Posterior cingulate gyrus (tissue), 11 donors: ENCODE data around the gene SLC22A2.
"Not testable (repeated sequence)": the region's sequence is repeated elsewhere in the genome, so short reads cannot be mapped to it uniquely, and the experiment has no call there.

Experiments
- DNase-seq, 10 donors: peaks; one replicate each; pipeline versions ENCODE4 v3.0.0 to v3.0.0-alpha.2; 2020 to 2021; ENCODE audit warnings: mixed read lengths in 3 of 10
- intact Hi-C: fragments of 100-400 bp; cut with DNase I; formaldehyde crosslinking; loops from one replicate; pipeline ENCODE4 v1.15.1; 2023

SLC22A2 gene

GRCh38 chr6:160258346-160259142 lies at the start of gene SLC22A2:
TSS of gene SLC22A2 (minus strand) at chr6:160258821. CDS start at chr6:160258757, 64 bp downstream.
- no peak for DNase-seq

DNA sequence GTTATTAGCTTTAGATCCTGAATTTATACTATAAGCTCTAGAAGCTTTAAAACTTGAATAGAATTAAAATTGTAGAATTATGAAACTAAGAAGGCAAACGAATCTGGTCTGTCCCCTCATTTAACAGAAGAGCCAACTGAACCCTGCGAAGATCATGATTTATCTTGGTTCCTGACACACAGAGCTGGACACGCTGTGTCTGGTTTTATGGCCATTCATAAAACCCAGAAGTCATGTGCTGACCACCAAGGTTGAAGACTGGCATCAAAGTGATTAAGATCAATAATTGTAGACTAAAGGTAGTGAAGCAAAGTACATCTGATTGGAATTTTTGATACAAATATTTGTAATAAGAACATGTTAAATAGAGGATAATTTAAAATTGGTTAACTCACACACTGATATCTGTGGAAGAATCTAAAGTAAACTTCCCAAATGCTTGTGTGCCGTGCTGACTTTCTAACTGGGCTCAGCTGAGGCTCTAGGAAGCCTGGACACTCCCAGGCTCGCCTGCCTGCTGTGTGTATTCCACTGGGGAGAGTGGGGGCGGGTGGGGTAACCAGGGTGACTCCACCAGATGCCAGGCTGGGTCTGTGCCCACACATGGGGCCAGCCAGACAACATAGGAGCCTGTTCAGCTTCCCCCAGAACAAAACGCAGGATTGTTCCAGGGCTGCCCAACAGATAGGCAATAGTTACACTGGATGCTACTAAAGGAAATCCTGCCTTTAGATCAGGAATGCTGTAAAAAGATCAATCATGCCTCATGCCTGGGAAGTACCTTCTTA lies 47.5 kb upstream of the SLC22A2 start:
- intact Hi-C loops = no loop called here
- DNase-seq = peak in 7 of 10 donors; percentile 15 to 87 (median 55)

More at GRCh38 chr6:160258346-160259142, at the start of gene SLC22A2:
- intact Hi-C loops = no loop called here

DNA sequence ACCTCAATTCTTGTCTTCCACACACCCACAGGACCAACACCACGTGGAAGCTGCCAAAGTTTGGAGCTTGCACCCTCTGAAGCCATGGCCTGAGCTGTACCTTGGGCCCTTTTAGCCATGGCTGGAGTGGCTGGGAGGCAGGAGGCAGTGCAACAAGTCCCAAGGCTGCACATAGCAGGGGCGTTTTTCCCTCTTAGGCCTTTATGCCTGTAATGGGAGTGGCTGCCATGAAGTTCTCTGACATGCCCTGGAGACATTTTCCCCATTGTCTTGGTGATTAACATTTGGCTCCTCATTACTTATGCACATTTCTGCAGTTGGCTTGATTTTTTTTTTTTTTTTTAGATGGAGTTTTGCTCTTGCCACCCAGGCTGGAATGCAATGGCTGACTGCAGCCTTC lies 45.2 kb upstream of the SLC22A2 start:
- intact Hi-C loops = no loop called here

DNA sequence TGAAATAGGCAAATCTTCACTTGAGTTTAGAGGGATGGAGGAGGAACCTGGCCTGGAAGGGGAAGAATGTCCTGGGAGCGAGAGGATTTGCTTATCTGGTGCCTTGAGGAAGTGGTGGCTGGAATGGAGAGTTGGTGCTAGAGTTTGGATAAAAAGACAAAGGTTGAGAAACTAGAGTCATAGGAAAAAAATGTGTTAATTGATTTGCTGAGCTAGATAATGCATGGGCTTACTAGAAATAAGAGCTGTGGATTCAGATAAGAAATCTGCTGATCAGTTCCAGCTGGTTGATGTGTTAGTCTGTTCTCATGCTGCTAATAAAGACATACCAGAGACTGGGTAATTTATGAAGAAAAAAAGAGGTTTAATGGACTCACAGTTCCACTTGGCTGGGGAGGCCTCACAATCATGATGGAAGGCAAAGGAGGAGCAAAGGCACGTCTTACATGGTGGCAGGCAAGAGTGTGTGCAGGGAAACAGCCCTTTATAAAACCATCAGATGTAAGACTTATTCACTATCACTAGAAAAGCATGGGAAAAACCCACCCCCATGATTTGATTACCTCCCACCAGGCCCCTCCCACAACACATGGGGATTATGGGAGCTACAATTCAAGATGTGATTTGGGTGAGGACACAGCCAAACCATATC lies 43.9 kb upstream of the SLC22A2 start:
- intact Hi-C loops, DNase-seq: not testable (repeated sequence)

More for the DNA sequence above, 45.2 kb upstream of the SLC22A2 start:
- DNase-seq = no peak

DNA sequence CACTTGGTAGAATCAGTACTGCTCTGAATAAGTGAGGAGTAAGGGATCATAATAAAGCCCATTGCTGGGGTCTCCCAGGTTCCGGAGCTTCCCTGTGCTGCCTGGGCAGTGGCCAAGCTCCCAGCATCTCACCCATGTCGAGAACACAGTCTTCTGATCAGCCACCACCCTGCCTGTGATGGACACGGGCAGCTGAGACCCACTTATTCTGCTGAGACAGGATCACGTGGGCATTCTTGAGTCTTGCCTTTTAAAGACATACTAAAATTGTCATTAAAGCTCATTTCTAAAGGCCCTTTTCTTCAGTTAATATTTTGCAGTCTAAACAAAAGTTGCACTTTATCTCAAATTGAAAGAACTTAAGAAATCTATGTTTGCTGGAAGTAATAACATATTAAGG lies 42.7 kb upstream of the SLC22A2 start:
- DNase-seq = no peak
- intact Hi-C loops = no loop called here

- peak in 1 of 10 donors; percentile 62 for DNase-seq
- intact Hi-C loops = no loop called here
These were observed 41.6 kb upstream of the SLC22A2 start for GRCh38 chr6:160300076-160300695.

DNA sequence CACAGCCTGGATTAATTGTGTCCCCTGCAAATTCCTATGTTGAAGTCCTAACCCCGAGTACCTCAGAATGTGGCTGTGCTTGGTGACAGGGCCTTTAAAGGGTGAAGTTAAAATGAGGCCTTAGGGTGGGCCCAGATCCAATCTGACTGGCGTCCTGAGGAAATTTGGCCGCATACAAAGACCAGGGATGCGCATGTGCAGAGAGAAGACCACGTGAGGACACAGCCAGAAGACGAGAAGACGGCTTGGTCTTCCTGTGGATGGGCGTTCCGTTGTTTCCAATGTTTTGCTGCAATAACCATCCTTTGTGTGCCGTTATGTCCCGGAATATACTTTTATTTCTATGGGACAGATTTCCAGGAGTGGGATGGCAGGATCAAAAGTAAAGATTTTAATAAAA lies 40.9 kb upstream of the SLC22A2 start:
- intact Hi-C loops = no loop called here
- DNase-seq = no peak

- intact Hi-C loops = no loop called here
- DNase-seq = no peak
These were observed 39.5 kb upstream of the SLC22A2 start for GRCh38 chr6:160298121-160298520.

DNA sequence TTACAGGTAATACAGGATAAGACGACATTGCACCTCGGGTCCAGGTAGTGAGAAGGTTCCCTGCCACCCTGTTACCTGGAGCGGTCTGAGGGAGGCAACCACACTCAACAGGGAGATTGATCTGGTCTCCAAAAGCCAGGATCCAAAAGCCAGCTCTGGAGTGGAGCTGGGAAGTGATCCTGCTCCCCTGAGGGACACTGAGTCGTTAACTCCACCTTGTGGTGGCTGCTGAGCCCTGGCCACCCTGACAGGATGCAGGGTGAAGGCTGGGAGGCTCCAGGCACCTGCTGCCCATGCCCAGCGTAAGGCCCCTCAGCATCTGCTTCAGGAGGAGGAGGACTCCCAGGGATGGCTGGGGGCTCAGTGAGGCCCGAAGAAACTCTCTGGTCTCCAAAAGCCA lies 38.7 kb upstream of the SLC22A2 start:
- intact Hi-C loops = no loop called here
- no peak for DNase-seq

DNA sequence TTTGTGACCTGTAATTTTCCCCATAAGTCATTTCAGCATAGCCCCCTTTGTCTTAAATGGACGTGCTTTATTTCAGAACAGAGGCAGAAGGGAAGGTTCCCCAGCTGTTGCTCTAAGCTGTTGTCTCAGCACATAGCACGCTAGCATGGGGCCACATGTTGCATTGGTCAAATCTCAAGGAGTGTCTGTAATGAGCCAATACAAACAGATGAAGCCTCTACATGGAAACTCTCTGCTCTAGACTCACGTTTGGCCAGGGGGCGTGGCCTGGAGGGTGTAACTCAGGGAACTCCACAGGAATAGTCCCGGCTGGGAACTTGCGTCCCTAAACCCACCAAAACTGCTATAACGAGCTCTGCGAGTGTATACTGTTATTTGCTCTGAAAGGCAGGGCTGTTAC lies 35.2 kb upstream of the SLC22A2 start:
- DNase-seq = no peak
- intact Hi-C loops = no loop called here

- intact Hi-C loops = no loop called here
- DNase-seq = no peak
These were observed 27.0 kb upstream of the SLC22A2 start for GRCh38 chr6:160285541-160286105.

DNA sequence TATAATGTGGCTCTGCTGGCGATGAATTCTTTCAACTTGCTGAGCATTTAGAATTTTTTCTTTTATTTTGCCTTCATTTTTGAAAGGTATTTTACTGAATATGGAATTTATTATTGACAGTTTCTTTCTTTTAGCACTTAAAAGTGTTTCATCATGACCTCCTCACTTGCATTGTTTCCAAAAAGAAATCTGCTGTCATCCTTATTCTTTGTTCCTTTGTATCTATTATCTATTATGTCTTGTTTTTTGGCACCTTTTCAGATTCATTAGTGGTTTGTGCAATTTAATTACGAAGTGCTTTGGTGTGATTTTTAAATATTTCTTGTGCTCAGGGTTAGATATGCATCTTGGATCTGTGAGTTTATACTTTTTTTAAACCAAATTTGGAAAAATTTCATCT lies 26.0 kb upstream of the SLC22A2 start:
- DNase-seq = no peak
- intact Hi-C loops = no loop called here

- intact Hi-C loops = no loop called here
- DNase-seq = no peak
These were observed 23.8 kb upstream of the SLC22A2 start for GRCh38 chr6:160282444-160282843.

GRCh38 chr6:160279850-160280249 lies 21.2 kb upstream of the SLC22A2 start:
- DNase-seq = no peak
- intact Hi-C loops = no loop called here

DNA sequence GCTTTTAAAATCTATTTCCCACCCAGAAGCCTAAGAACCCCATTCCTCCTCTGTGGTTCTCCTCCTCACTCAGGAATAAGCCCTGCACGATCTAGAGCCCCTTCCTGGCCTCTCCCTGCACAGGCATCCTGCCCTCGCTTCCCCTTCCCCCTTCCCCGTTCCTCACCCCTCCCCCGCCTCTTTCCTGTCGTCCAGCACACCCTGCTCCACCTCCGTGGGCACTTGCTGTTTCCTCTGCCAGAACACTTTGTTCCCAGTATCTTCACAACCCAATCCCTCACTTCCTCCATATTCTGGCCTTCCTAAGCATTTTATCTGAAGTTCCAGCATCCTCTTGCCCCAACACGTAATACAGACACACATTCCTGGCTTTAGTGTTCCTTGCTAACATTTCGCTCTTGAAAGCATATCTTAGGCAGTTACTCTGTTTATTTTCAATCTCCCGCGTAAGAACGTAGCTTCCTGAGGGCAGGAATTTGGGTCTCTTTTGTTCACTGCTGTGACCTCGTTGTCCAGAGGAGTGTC lies 20.2 kb upstream of the SLC22A2 start:
- intact Hi-C loops = no loop called here
- no peak for DNase-seq

GRCh38 chr6:160278311-160278710 lies 19.7 kb upstream of the SLC22A2 start:
- DNase-seq = no peak
- intact Hi-C loops = no loop called here

DNA sequence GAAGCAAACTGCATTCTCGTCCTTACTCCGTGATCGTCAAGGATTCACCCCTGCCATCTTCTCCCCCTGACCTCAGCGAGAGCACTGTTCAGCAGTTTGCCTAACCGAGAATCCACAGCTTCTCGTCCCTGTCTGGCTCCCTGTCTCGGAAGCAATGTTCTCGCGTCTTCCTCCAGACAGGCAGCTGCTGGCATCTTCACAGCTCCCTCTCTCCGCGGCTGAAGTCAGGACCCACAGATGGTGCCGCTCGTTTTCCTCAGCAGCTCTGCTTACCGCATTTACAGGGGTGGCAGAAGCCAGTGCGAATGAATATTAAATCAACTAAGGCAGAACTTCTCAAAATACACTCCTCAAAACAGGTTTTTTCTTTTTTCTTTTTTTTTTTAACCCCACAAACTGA lies 18.9 kb upstream of the SLC22A2 start:
- intact Hi-C loops = no loop called here
- peak in 6 of 10 donors; percentile 38 to 89 (median 65) for DNase-seq

DNA sequence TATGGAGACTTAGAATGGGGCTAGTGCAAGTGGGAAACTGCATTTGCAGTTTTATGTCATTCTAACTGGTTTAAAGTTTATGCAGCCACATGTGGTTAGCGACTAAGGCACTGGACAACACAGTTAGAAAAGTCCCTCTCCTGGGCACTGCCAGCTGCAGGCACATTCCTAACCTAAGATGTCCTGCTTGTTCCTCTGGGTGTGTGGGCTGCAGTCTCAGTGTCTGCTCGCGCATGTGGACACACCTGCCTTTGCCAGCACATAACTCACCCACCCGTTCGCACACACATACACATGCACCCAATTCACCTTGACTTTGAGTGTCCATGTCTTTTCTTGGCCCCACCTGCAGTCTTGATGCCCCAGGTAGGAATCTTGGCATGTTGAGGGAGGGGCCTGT lies 18.5 kb upstream of the SLC22A2 start:
- no peak for DNase-seq
- intact Hi-C loops = no loop called here

DNA sequence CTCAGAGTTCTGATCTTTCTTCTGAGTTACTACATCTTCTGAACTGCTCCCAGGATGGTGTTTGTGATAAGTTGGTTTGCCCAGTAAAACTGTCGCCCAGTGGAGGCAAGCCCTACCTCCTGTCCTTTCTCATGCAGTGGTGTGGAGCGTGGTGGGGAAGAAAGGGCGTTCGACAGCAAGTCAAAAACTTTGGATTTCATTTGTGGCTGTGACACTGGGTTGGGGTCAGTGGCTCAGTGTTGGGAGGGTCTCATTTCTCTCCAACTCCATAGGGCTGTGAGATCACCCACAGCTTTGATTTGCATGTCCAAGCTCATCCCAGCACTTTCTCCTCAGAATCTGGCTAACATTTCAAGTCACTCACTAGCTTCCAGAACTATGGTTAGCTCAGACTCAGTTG lies 17.5 kb upstream of the SLC22A2 start:
- DNase-seq = no peak
- intact Hi-C loops = no loop called here

GRCh38 chr6:160275511-160276003 lies 16.9 kb upstream of the SLC22A2 start:
- no peak for DNase-seq
- intact Hi-C loops = no loop called here
